Esophagus muscularis mucosa (tissue), 4 donors: ENCODE data around the gene GPX3. TPM values are rescaled to one million over a fixed set of nuclear protein-coding genes. Genes with fewer than 3 reads are reported as not detected.

Experiments
- DNase-seq: peaks from one replicate; pipeline ENCODE4 v3.0.0-alpha.2; 2017; ENCODE audit errors: extremely low spot score
- H3K27ac ChIP-seq, 4 donors: fragments of 200-600 bp; sonication (generic); replicated peaks in 1 of 4; 1 replicate in 3 of 4; 2 replicates in 1 of 4; pipeline ENCODE4 v1.5.1; 2016 to 2019; ENCODE audit warnings: mild to moderate bottlenecking in 1 of 4
- H3K27me3 ChIP-seq, 4 donors: fragments of 200-600 bp; sonication (generic); one replicate each; pipeline versions ENCODE4 v1.5.1 to v1.6.0; 2016 to 2019
- H3K36me3 ChIP-seq, 4 donors: fragments of 200-600 bp; sonication (generic); one replicate each; pipeline ENCODE4 v1.5.1; 2016 to 2019
- H3K4me1 ChIP-seq, 4 donors: fragments of 200-600 bp; sonication (generic); one replicate each; pipeline ENCODE4 v1.5.1; 2016 to 2019
- H3K4me3 ChIP-seq, 4 donors: fragments of 200-600 bp; sonication (generic); 1 replicate in 2 of 4; 2 replicates in 2 of 4; pipeline ENCODE4 v1.5.1; 2016 to 2019; ENCODE audit warnings: mild to moderate bottlenecking in 4 of 4, moderate library complexity in 1 of 4
- H3K9me3 ChIP-seq, 4 donors: fragments of 200-600 bp; sonication (generic); 1 replicate in 3 of 4; 2 replicates in 1 of 4; pipeline ENCODE4 v1.5.1; 2016 to 2019
- CTCF ChIP-seq, 3 experiments: fragments of 200-600 bp in 2 of 3; fragments of 450-650 bp in 1 of 3; sonication (generic) in 2 of 3; IDR thresholded peaks; one replicate each; pipeline ENCODE4 v1.5.1; 2017 to 2019; ENCODE audit warnings: antibody characterized with exemption in 3 of 3, mild to moderate bottlenecking in 2 of 3, moderate library complexity in 1 of 3
- EP300 ChIP-seq: sonication (generic); formaldehyde crosslinking; IDR thresholded peaks from one replicate; pipeline ENCODE4 v1.6.1; 2017; ENCODE audit warnings: antibody characterized with exemption
- POLR2A ChIP-seq: fragments of 450-650 bp; IDR thresholded peaks from one replicate; pipeline ENCODE4 v1.6.1; 2017; ENCODE audit warnings: antibody characterized with exemption, moderate library complexity, mild to moderate bottlenecking, low read depth
- POLR2AphosphoS5 ChIP-seq, 2 donors: sonication (generic); formaldehyde crosslinking; IDR thresholded peaks; one replicate each; pipeline ENCODE4 v1.6.1; 2017; ENCODE audit warnings: antibody characterized with exemption in 2 of 2
- WGBS: methylation state at CpG from one replicate; pipeline ENCODE4 v1.1.5; 2018; 5-methylcytosine and 5-hydroxymethylcytosine counted together
- intact Hi-C: fragments of 100-400 bp; cut with DNase I; formaldehyde crosslinking; loops from one replicate; pipeline ENCODE4 v1.15.1; 2023
- total RNA-seq, 4 donors: library from RNA; depleted of rRNA; stranded (reverse); fragments of >200 nt; gene quantifications; one replicate each; pipeline versions ENCODE4 v1.1.0 to v1.2.1, GENCODE V29; 2016

GPX3 gene
- total RNA-seq, 4 donors from 2014 or later = 1,165 to 3,724 (median 1,939) TPM

- H3K4me3 ChIP-seq = no peak overlapping the region
- peak overlapping the region; percentile 77 to 87 (median 82) for H3K27ac ChIP-seq
- no peaks in the 10 kb centered on the region for H3K27me3 ChIP-seq
- 62% methylated on average over 6 of the region's 8 CpGs for WGBS
- H3K4me1 ChIP-seq = peaks cover 40 to 44% (median 42%) of the 10 kb centered on the region in 4 donors
- H3K36me3 ChIP-seq = peaks cover 46 to 90% (median 83%) of the 10 kb centered on the region in 4 donors
- DNase-seq = no peak
- TF ChIP-seq POLR2AphosphoS5 (IDR thresholded peaks at IDR 0.05) = no peak
- no peak for TF ChIP-seq EP300
- no peak for TF ChIP-seq CTCF (IDR thresholded peaks at IDR 0.05)
- no peak for TF ChIP-seq POLR2A
- intact Hi-C loops = no loop called here
- no peaks in the 10 kb centered on the region for H3K9me3 ChIP-seq
Measured at GRCh38 chr5:151038412-151038745, 18.0 kb downstream of the GPX3 start.

GRCh38 chr5:151038801-151039238, 18.4 kb downstream of the GPX3 start:
- Histone ChIP-seq H3K4me3 (no peak overlapping the region), H3K36me3 (peaks cover 42 to 90% (median 82%) of the 10 kb centered on the region in 4 donors), H3K9me3 (no peaks in the 10 kb centered on the region), H3K27me3 (no peaks in the 10 kb centered on the region), H3K27ac (peak overlapping the region; percentile 77 to 87 (median 82)), H3K4me1 (peaks cover 40 to 44% (median 42%) of the 10 kb centered on the region in 4 donors)
- intact Hi-C loops = no loop called here
- DNase-seq = no peak
- 89% methylated on average over 7 of the region's 7 CpGs for WGBS
- TF ChIP-seq EP300 = no peak
- no peak for TF ChIP-seq POLR2A
- no peak for TF ChIP-seq CTCF (IDR thresholded peaks at IDR 0.05)
- TF ChIP-seq POLR2AphosphoS5 (IDR thresholded peaks at IDR 0.05) = no peak

DNA sequence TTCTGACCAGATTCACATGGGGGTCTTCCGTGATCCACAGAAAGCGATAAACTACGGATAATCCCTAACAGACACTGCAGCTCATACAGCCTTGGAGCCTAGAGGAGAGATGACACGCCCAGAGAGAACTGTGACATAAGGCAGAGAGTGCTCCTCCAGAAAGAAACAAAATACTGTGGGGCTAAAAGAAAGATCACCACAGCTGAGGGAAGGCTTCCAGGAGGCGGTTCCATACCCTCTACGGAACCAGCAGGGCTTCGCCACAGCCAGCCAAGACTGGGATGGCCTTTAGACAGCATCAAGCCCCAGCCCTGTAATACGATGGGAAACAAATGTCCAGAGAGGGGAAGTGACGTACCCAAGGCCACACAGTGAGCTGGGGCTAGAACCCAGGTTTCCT, 19.3 kb downstream of the GPX3 start:
- no peaks in the 10 kb centered on the region for H3K27me3 ChIP-seq
- H3K36me3 ChIP-seq = peaks cover 42 to 90% (median 78%) of the 10 kb centered on the region in 4 donors
- peak overlapping the region; percentile 77 to 87 (median 82) for H3K27ac ChIP-seq
- no peak overlapping the region for H3K4me3 ChIP-seq
- DNase-seq = no peak
- peaks cover 40 to 44% (median 42%) of the 10 kb centered on the region in 4 donors for H3K4me1 ChIP-seq
- intact Hi-C loops = no loop called here
- TF ChIP-seq POLR2A (no peak), EP300 (no peak), CTCF (IDR thresholded peaks at IDR 0.05) (no peak), POLR2AphosphoS5 (IDR thresholded peaks at IDR 0.05) (no peak)
- 87% methylated on average over 9 of the region's 9 CpGs for WGBS
- no peaks in the 10 kb centered on the region for H3K9me3 ChIP-seq

GRCh38 chr5:151040211-151040747, 19.9 kb downstream of the GPX3 start:
- WGBS = 70% methylated on average over 8 of the region's 8 CpGs
- Histone ChIP-seq H3K27ac (peak overlapping the region in 3 of 4 donors; percentile 77 to 87 (median 83)), H3K4me1 (peaks cover 40 to 44% (median 42%) of the 10 kb centered on the region in 4 donors), H3K36me3 (peaks cover 41 to 90% (median 78%) of the 10 kb centered on the region in 4 donors), H3K27me3 (no peaks in the 10 kb centered on the region), H3K9me3 (no peaks in the 10 kb centered on the region), H3K4me3 (no peak overlapping the region)
- no peak for DNase-seq
- intact Hi-C loops = no loop called here
- peak; percentile 35 for TF ChIP-seq POLR2A
- TF ChIP-seq EP300 = no peak

DNA sequence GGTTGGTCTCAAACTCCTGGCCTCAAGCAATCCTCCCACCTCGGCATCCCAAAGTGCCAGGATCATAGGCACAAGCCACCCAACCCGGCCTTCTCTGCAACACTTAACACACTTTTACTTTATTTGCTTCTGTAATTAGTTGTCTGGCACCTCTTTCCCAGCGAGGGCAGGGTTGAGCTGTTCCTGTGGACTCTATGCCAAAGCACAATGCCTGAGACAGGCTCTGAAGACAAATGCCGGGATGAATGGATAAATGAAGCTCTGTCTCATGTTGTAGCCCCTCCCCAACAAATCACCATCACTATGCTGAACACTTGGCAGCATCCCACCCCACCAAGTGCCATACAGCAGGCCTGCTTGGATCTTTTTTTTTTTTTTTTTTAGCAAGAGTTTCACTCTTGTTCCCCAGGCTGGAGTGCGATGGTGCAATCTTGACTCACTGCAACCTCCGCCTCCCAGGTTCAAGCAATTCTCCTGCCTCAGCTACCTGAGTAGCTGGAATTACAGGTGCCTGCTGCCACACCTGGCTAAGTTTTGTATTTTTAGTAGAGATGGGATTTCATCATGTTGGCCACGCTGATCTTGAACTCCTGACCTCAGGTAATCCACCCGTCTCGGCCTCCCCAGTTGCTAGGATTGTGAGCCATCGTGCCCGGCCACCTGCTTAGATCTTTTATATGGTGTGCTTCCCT, 21.3 kb downstream of the GPX3 start:
- no peak for TF ChIP-seq POLR2A
- TF ChIP-seq POLR2AphosphoS5 (IDR thresholded peaks at IDR 0.05) = no peak
- no peak for TF ChIP-seq CTCF (IDR thresholded peaks at IDR 0.05)
- TF ChIP-seq EP300 = no peak
- DNase-seq = no peak
- intact Hi-C loops = no loop called here
- Histone ChIP-seq H3K27ac (peak overlapping the region in 1 of 4 donors; percentile 13), H3K4me1 (peaks cover 38 to 44% (median 39%) of the 10 kb centered on the region in 4 donors), H3K36me3 (peaks cover 28 to 90% (median 75%) of the 10 kb centered on the region in 4 donors), H3K9me3 (no peaks in the 10 kb centered on the region), H3K27me3 (no peaks in the 10 kb centered on the region), H3K4me3 (no peak overlapping the region)
- WGBS = 92% methylated on average over 11 of the region's 11 CpGs
